Sciatic nerve (tissue), 2 donors: ENCODE results near the gene PPAN. TPM values are rescaled to one million over a fixed set of nuclear protein-coding genes. Genes with fewer than 3 reads are reported as not detected.

Experiments
- ATAC-seq: fragments of 200-7000 bp; cut with Tn5 transposase; one replicate; pipeline ENCODE4 v1.9.1; 2020; ENCODE audit warnings: mild to moderate bottlenecking, moderate library complexity
- DNase-seq: peaks from one replicate; pipeline ENCODE4 v3.0.0-alpha.2; 2020; ENCODE audit warnings: low spot score
- intact Hi-C: fragments of 100-400 bp; cut with DNase I; formaldehyde crosslinking; loops from one replicate; pipeline ENCODE4 v1.14.2; 2022
- total RNA-seq: library from RNA; stranded (reverse); fragmentation: NEBNext Ultra II Directional; extraction: Animal tissue kit (Norgen Biotek cat#: 25700); gene quantifications from one replicate; pipeline ENCODE4 v1.2.1, GENCODE V29; 2021
- donor health status: DM: no; HTN: no; CAD: no.
- donor health status: DM: no; HTN: no; CAD: no.

The PPAN gene
- total RNA-seq, 1 donor from 2014 or later, result 31.3 TPM

DNA sequence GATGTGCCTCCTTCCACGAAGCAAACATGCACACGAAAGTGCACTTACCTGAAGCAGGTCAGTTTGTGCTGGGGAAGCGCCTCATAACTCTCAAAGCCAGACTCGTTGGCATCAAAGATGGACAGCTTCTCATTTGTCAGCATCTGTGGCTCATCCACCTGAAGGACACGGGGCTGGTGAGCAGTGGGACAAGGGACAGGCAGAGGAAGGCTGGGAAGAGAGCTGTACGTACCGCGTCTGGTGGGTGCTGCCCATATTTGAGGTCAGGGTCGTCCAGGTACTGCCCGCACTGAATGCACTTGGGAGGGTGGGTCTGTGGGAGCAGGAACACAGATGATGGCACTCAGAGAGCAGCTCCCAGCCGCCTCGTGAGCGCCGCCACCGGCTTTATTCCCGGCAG is 53.4 kb downstream of the PPAN start:
- intact Hi-C loops, result no loop called here
- ATAC-seq (no peak), DNase-seq (no peak)

Other genes with a start within 250 kb of the PPAN start
- 6.9 TPM for gene OLFM2, start 169.8 kb upstream of the PPAN start, total RNA-seq
- 47.5 TPM for gene COL5A3, start 95.9 kb upstream of the PPAN start, total RNA-seq
- not detected for gene RDH8, start 92.9 kb upstream of the PPAN start, total RNA-seq
- gene SHFL, start 20.0 kb upstream of the PPAN start, total RNA-seq, result 47.0 TPM
- not detected for gene ANGPTL6, start 3.7 kb upstream of the PPAN start, total RNA-seq
- gene P2RY11, start 5.3 kb downstream of the PPAN start, total RNA-seq, result 9.9 TPM
- 155 TPM for gene EIF3G, start 13.5 kb downstream of the PPAN start, total RNA-seq
- 70.8 TPM for gene DNMT1, start 88.6 kb downstream of the PPAN start, total RNA-seq
- gene S1PR2, start 125.0 kb downstream of the PPAN start, total RNA-seq, result 15.9 TPM
- gene MRPL4, start 145.9 kb downstream of the PPAN start, total RNA-seq, result 29.3 TPM
- 30.7 TPM for gene ICAM1, start 164.8 kb downstream of the PPAN start, total RNA-seq
- gene ICAM4, start 180.6 kb downstream of the PPAN start, total RNA-seq, result not detected
- 1.6 TPM for gene ICAM5, start 183.6 kb downstream of the PPAN start, total RNA-seq
- gene ZGLP1, start 203.5 kb downstream of the PPAN start, total RNA-seq, result 5.7 TPM
- gene FDX2, start 209.7 kb downstream of the PPAN start, total RNA-seq, result 15.2 TPM
- 20.3 TPM for gene RAVER1, start 227.2 kb downstream of the PPAN start, total RNA-seq
- 10.5 TPM for gene ICAM3, start 233.3 kb downstream of the PPAN start, total RNA-seq